PC-3 (cell line): ENCODE data around the gene PACSIN2.

Experiments used
- CTCF ChIP-seq: fragments of 300-600 bp; sonication (generic); conservative IDR thresholded peaks from 2 replicates; pipeline ENCODE4 v1.5.1; 2017; ENCODE audit warnings: antibody characterized with exemption, low read depth, mild to moderate bottlenecking, low read length
- EZH2 ChIP-seq: fragments of 300-600 bp; sonication (generic); IDR thresholded peaks from one replicate; pipeline ENCODE4 v1.6.1; 2017; ENCODE audit warnings: antibody characterized with exemption, mild to moderate bottlenecking, low read length; ENCODE audit not compliant: unreplicated experiment
- EZH2phosphoT487 ChIP-seq: fragments of 300-600 bp; sonication (generic); IDR thresholded peaks from 2 replicates; pipeline ENCODE4 v1.6.1; 2018; ENCODE audit warnings: mild to moderate bottlenecking, antibody characterized with exemption, low read length, borderline replicate concordance

GRCh38 chr22:42895087-42895486 lies 119.9 kb downstream of the PACSIN2 start:
- TF ChIP-seq CTCF (no peak), EZH2 (no peak), EZH2phosphoT487 (no peak)
